ENCODE data around the gene PAXX.

Gene PAXX

DNA sequence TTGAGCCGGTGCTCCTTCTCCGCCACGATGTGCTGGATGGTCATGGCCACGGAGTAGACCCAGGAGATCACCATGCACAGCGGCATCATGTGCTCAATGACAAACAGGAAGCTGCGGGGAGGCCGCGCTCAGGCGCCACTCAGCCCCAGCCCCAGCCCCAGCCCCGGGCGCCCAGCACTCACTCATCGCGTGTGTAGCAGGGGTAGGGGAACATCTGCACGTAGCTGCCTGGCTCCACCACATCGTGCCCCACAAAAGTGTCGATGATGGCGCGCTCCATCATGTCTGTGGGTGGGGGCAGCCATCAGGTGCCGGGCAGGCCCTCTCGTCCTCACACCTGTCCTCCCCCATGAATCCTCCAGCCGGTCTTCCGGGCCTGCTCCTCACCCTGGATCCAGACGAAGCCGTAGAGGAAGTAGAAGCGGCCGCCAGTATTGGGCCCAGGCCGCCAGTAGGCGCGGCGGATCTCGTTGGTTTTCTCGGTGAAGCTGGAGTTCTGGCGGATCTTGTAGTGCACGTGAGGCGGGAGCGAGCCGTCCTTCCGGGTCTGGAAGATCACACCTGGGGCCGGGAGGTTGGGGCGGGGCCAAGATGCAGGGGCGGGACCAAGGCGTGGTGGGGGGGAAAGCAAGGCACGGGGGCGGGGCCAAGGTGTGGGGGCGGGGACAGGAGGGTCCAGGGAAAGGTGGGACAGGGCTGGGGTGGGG, 25.7 kb downstream of the PAXX start:
- DNase-seq (ENCODE audit: low read depth, low spot score): no peak

DNA sequence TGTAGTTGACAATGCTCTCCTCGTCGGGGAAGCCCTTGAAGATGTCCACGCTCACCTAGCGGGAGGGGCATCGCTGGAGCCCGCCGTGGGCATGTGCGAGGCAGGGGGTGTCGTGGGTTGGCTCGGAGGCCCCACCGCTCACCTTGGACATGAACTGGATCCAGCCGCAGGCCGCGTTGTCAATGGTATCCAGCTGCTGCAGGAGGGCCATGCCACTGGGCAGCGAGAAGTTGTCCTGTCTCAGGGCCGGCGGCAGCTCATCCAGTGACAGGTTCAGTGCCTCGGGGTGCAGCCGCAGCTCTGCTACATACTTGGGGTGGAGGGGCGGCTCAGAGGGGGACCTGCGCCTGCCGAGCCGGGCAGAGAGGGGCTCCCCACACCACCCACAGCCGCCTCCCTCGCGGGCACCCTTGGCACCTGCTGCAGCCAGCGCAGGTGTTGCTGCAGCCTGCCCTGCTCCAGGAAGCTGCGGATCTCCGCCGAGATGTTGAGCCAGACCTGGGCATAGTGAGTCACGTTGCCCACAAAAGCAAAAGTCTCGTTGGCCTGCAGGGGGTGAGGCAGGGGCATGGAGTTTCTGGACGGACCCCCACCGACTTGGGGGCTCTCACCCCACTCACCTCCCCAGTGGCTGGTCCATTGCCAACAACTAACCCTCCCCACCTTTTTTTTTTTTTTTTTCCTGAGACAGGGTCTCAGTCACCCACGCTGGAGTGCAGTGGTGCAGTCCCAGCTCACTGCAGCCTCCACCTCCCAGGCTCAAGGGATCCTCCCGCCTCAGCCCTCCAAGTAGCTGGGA, 26.7 kb downstream of the PAXX start:
- no peak for DNase-seq (ENCODE audit: low read depth, low spot score)

DNA sequence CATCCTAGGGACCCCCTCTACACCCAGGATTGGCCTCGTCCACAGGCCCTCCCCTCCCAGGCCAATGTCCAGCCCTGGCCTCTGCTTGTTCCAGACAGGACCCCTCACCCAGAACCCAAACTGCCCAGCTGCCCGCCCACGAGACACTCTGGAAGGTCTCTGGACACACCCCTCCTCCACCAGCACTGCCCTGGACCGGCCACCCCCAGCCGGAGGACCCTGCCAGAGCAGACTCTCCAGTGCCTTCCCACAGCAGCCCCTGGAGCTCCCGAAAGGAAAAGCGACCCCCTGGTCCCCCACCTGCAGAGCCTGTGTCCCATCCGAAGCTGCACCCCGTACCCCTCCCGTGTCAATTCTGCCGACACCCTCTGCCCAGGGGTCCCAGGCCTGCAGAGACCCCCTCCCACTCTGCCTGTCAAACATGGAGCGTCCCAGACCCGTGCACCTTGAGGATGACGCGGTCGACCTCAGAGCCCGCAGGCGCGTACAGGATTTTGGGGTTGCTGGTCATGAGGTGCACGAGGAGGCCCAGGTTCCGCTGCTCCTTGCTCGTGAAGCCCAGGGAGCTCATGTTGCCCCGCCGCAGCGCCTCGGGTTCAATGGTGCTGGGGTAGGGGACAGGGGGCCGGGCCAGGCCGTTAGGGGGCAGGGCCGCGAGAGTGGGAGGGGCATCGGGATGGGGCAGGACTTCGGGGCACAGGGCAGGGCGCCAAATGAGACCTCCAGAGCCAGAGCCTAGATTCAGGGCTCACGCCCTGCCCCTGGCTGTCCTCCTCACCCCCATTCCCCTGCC, 27.9 kb downstream of the PAXX start:
- DNase-seq (ENCODE audit: low read depth, low spot score): no peak

DNA sequence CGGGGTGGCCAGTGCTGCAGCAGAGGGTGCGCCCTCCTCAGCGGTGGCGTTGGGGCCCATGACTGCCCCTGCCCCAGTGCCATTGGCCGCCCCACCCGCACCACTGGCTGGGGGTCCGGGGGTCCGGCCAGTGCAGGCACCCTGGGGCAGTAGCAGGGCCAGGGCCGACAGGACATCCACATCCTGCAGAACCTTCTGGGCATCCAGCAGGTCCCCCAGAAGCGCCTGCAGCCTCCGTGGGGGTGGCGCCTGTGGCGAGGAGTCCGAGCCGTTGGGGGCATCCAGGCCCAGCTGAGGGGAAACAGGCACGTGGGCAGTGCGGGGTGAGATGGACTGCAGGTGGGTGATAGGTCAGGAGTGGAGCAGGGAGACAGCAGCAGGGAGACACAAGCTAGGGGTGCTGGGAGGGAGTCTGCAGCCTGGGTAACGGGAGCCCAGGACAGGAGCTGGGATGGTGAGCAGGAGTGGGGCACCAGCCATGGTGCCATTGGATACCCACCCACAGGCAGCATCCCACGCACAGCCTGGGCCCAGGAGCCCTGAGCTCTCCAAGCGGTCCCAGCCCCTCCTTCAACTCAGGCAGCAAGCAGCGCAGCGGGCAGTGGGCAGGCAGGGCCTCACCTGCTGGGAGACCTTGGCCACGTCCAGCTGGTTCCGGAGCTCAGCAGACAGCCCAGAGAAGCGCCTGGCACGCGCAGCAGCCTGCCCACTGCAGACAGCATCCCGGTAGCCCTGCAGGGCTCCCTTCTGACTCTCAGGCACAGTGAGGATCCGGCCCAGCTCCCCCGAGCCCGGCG, 28.7 kb downstream of the PAXX start:
- no peak for DNase-seq (ENCODE audit: low read depth, low spot score)

DNA sequence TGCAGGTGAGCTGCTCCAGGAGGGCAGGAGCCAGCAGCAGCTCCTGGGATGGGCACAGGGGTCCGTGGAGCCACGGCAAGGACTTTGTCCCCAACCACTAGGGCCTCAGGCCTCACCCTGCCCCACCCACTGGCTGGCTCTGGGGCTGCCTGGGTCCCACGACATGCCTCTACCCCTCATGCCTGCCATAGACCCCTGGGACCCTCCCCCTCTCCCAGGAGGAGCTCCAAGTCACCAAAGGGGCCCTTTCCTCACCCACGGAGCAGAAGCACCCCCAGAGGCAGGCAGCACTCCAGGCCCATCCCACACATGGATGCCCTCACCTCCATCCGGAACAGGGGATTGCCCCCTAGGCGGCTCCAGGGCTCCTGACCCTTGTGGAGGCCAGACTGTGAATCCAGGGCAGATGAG, 29.4 kb downstream of the PAXX start:
- DNase-seq (ENCODE audit: low read depth, low spot score): no peak

DNA sequence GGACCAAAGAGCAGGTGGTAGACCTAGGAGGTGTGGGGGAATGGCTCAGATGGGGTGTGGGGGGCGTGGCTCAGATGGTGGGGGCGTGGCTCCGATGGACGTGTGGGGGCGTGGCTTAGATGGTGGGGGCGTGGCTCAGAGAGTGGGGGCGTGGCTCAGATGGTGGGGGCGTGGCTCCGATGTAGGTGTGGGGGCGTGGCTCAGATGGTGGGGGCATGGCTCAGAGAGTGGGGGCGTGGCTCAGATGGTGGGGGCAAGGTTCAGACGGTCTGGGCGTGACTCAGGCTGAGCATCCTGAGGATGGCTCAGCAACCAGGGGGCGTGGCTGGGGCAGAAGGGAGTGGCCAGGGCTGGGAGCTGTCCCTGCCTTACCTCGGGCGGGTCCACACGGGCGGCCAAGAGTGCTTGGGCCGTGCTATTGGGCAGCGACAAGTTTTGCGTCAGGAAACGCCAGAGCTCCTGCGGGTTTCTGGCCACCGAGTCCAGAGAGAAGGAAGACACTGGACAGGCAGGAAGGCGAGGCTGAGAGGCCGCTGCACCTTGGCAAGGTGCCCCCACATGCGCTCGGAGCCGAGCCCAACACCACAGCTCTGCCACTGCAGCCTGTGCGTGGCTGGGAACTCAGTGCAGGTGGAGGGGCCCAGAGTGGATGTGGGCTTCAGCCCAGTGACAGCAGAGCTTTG, 29.9 kb downstream of the PAXX start:
- no peak for DNase-seq (ENCODE audit: low read depth, low spot score)

DNA sequence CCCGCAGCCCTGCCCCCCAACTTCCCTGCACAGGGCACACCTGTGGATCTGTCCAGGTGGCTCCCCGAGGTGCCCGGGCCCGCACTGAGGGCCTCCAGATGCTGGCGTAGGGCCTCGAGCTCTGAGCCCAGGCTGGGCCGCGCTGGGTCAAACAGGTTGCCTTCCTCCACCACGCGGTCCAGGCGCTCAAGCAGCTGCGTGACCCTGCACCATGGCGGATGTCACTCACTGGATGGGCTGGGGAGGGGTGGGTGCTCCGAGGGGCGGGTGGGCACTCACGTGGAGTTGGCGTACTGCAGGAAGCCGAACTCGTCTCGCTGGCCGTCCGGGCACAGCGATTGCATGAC, 30.4 kb downstream of the PAXX start:
- DNase-seq (ENCODE audit: low read depth, low spot score): no peak

DNA sequence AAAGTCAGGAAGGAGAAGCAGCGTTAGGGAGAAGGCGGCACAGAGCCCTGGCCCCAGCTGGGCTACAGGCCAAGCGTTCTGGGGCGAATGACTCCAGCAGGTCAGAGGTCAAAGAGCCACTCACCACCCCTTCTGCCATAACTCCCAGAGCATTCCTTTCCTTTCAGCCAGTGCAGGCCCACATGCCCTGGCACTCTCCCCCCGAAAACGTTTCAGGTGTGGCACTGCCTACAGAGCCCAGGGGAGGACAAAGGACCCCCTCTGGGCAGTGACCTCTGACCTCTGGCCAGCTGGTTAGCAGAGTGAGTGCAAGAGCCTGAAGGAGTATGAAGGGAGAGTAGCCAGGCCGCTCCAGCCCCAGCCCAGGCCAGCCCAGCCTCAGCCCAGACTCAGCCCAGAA, 30.9 kb downstream of the PAXX start:
- DNase-seq (ENCODE audit: low read depth, low spot score): no peak

DNA sequence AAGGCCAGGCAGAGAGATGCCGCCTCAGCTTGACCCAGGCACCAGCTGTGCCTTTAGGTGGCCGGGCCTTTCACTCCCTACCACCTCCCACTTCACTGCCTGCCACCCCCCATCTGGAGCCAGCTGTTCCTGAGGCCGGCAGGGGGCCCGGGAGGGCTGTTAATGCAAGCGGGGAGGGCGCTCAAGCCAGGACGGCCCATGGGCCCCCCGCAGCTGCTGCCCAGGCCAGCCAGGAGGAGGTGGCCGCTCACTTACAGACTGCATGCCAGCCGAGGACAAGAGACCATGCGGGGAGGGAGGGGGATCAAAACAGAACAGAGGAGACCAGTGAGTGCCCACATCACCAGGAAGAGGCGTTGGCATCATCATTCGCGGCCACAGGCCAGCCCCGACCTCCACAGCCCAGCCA, 31.4 kb downstream of the PAXX start:
- DNase-seq (ENCODE audit: low read depth, low spot score): no peak

DNA sequence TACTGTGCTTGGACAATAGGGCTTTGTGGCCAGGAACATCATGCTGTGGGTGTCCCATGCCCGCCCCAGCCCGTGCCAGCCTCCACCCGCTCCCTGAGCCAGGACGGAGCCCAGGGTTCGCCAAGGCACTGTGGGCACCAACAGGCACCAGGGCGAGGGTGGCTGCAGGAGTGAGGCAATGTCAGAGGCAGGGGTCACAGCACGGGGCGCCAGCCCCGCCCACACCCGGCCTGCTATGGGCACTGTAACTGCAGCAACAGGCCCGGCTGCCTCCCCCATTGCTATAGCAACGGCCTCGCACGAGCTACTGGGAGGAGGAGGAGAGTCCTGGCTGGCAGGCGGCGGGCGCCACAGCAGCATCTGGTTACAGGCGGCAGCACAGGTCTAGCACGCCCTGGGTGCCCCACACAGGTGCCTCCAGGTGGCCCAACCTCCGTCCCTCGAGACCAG, 33.3 kb downstream of the PAXX start:
- peak; percentile 65 for DNase-seq (ENCODE audit: low read depth, low spot score)

DNA sequence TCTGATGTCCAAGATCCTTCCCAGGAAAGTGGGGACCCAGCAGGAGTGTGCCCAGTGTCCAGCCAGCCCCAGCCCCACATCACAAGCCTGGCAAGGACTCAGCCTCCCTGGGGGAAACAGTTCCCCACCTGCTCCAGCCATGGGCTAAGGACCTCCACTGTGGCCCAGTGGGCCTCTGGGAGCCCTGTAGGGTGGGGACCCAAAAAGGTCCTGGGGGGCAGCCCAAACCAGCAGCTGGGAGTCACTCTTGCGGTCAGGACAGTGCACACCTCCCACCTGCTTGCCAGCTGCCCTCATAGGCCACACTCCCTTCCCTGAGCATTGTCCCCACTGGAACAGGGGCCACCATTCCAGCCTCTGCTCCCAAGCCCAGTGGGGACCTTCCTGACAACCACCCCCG, 34.2 kb downstream of the PAXX start:
- no peak for DNase-seq (ENCODE audit: low read depth, low spot score)

DNA sequence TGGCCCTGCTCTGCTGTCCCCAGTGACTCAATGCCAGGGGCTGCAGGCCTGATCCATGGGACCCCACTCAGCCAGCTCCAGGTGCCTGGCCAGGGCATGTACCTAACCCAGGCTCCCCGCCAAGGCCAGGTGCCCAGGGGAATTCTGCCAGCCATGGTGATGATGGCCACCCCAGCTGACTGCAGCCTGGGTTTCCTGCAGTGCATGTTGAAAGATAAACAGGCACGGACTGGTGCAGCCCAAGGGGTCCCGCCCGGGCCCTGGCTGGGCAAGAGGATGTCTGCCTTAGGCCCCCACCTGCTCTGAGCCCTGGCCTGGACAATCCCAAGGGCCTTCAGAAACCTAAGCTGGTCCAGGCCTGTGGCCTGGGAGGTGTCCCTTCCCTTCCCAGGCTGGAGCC, 34.6 kb downstream of the PAXX start:
- DNase-seq (ENCODE audit: low read depth, low spot score): no peak

DNA sequence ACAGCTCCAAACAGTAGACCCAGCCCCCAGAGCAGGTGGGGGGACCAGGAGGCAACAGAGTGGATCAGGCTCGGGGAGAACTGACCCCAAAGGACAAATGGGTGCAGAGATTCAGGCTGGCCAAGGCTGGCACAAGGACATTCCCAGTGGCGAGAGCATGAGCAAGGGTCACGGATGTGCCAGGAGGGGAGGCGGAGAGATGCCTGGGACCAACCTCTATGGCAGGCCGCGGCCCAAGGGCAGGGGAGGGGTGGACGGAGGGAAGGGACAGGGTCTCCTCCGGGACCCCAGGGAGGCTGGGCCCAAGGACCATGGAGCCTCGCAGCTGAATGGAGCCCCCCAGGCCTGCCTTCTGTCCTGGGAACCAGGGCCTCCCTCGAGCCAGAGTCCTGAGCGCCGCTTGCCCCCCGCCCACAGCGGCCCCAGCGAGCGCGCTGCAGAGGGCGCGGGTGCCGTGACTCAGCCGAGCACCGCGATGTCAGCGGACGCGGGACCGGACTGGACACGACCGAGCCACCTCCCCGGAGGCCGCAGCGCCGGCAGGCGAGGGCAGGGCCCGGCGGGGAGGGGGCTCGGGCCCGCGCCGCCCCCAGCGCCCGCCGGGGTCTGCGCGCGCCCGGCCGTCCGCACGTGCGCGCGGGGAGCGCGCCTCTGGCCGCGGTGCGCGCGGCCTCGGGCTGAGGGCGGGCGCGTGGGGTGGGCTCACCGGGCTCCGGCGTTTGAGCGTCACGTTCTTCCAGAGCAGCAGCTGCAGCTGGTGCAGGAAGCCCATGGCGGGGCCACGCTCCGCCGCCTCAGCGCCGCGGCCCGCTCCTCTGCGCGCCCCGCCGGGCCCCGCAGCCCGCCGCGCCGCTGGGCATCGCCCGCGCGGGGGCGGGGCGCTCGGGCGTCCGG, 35.4 kb downstream of the PAXX start, which contains the start of gene ABCA2:
Gene ABCA2 (minus strand): TSS at position 869 of the 894 bp plus-strand sequence. CDS start 97 bp downstream, at position 772.
- DNase-seq (ENCODE audit: low read depth, low spot score): peak; percentile 57

DNA sequence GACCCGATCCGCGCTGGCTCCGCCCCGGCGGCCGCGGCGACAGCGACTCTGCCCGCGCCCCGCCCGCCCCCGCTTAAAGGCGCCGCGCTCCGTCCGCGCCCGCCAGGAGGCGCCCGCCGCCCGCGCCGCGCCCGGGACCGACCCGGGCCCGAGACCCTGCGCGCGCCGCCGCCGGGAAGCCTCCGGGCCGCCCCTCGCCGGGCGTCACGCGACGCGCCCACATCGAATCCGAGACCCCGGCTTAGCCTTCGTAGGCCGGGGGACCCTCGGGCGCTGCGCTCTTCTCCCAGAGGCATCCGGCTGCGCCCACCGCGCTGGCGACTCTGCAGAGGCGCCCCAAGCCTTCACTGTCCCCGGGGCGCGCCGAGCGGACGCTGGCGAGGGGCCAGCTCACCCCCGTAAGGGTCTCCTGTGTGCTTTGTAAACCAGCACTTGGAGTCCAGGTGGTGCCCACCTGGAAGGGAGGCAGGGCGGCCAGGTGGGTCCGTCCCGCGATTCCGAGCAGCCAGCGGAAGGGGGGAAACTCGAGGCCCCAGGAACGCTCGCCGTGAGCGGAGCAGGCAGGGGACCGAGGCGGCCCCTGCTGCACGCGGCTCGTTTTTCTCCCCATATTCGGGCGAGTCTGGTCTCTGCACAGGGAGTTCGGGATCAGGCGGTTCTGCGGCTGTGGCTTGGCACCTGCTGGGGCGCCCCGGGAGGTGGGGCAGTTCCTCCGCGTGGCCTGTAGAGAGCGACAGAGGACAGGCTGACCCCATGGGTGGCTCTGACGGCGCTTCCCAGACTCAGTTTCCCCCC, 36.2 kb downstream of the PAXX start:
- DNase-seq (ENCODE audit: low read depth, low spot score): peak; percentile 79

DNA sequence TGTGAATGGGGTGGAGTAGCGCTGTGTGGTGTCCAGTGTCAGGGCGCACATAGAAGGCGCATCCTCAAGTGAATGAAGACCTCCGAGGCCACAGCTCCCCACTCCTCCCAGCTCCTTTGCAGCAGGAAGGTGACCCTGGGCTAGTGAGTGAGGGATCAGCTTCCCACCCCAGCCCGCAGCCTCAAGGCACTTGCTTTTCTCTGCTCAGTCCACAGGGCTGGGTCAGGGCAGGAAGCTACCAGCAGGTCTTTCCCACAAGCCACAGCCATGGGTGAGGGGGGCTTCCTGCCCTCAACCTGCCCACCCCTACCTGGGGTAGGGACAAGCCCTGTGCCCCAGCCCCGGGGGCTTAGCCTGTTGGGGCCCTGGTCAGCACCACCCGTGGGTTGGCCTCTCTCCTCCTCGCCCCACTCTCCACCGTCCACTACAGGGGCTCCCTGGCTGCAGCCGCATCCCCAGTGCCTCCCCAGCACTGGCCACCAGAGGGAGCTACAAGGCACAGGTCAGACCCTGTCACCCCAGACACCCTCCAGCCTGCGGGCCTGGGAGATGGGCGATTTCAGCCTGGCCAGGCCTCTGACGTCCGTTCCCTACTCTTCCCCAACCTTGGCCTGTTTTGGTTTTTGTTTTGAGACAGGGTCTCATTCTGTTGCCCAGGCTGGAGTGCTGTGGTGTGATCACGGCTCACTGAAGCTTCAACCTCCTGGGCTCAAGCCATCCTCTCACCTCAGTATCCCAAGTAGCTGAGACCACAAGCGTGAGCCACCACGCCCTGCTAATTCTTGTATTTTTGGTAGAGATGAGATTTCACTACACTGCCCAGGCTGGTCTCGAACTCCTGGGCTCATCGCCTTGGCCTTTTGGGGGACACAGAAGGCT, 37.1 kb downstream of the PAXX start:
- DNase-seq (ENCODE audit: low read depth, low spot score): peak; percentile 74

DNA sequence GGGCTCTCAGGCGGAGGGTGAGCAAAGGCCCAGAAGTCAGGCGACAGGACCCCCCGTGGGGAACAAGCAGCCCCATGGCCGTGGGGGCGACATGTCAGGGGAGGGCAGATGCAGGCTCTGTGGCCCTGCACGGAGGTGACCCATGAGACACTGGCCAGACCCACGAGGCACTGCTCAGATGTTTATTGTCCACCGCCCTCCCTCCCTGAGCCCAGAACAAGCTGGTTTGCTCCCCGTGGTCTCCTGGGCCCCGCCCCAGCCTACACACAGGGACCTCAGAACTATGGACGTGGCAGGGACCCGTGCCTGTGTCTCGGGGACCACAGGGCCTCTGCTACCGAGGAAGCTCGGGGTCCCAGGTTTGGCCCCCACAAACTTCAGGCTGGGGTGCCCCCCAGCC, 37.8 kb downstream of the PAXX start:
- DNase-seq (ENCODE audit: low read depth, low spot score): no peak

DNA sequence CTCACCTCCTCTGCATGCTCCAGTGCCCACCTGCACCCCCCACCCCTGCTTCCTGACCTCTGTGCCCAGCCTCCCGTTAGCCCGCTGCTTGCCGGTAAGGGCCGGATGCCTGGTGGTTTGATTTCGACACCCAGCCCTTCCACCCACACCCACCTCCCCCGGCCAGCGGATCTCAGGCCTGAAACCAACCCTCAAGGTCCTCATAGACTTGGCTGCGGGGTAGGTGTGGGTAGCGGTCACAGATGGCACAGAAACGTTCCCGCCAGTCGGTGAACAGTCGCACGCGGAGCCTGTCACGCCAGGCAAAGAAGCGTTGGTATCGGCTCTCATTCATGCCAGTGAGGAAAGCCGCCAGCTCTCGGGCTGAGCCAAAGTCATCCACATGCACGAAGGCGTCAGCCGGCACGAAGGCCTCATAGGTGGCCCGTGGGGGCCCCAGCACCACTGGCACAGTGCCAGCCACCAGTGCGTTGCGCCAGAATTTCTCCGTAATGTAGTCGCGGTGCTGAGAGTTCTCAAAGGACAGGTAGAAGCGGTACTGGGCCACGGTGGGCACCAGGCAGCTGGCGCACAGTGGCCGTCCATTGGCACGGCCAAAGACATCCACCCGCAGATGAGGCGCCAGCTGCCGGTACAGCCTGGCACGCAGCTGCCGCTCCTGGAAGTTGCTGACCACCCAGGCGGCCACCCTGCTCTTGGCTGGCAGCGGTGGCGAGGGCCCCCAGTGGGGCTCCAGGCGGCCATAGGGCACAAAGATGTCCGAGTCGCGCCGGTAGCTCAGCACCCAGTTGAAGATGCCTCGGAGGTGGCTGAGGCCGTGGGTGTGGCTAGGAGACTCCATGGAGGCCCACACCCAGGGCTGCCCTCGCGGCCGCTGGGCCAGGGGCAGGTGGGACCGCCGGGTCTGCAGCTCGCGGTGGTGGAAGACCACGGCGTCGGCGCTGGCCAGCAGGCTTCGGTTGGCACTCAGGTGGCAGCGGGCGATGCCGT, 38.6 kb downstream of the PAXX start:
- DNase-seq (ENCODE audit: low read depth, low spot score): no peak
